ENCODE data around the gene TUBA1B.

Gene TUBA1B

GRCh38 chr12:49126852-49127763, 4.1 kb downstream of the TUBA1B start:
- DNase-seq (ENCODE audit: low read depth), result no peak

- DNase-seq (ENCODE audit: low read depth), result peak; percentile 57
These were observed 10.0 kb downstream of the TUBA1B start for GRCh38 chr12:49121047-49121696.

GRCh38 chr12:49111206-49111605, 20.0 kb downstream of the TUBA1B start:
- no peak for DNase-seq (ENCODE audit: low read depth)

DNA sequence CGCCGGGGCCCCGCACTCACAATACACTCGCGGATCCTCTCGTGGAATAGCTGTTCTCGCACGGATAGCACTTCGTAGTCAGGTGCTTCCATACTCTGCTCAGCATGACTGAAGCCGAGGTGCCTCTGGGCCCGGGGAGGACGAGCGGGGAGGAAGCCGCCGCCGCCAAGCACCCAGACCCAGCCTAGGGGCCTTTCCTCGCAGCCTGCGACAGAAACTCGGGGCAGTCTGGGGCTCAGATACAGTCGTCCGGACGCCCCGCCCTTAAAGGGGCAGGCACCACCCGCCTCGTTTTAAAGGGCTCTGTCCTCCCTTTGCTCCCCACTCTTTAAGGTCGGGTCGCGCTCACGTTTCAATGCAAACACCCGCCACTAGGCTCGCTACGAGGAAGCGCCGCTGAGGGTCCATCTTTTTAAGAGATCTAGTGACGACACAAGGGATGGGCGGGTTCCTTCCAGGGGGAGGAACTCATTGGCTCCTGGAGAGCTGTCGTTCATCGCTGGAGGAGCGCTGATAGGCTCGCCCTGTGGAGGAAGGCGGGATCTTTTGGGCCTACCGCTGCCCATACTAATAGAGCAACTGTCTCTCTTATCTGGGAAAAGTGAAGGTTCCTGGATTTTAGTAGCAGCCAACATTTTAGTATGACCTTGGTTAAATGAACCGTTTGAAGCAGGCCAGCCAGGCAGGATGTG, 20.6 kb downstream of the TUBA1B start, which contains the start of gene LMBR1L:
TSS of gene LMBR1L (minus strand) at position 384 of the 692 bp plus-strand sequence. CDS start at position 92, 292 bp downstream.
- DNase-seq (ENCODE audit: low read depth), result peak; percentile 99

- DNase-seq (ENCODE audit: low read depth), result no peak
These were observed 21.3 kb downstream of the TUBA1B start for GRCh38 chr12:49109641-49110463.

GRCh38 chr12:49108958-49109404, 22.2 kb downstream of the TUBA1B start:
- no peak for DNase-seq (ENCODE audit: low read depth)

DNA sequence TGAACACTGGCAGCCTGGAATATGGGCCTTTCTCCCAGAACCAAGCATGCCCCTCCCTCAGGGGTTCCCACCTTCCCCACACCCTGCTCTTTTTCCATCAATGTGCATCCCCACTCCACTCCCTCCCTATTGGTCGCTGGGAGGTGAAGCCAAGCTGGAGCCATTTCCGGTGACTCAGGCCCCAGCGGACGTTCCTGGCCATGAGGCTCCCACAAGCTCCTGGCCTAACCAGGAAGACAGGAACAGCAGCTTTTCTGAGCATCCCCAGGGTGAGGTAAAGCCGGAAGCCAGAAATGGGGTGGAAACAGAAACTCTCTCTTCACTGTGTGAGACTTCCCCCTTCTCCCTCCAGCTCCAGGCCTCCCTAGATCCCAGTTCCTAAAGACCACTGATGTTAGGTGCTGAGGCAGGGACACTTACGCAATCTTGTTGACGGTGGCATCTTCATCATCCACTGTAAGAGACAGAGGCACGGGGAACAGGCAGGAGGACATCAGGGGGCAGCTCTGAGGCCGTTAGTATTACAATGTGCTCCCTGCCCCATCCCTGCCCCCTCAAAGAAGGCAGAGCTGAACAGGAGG, 25.6 kb downstream of the TUBA1B start:
- DNase-seq (ENCODE audit: low read depth), result no peak

GRCh38 chr12:49104822-49105221, 26.4 kb downstream of the TUBA1B start:
- DNase-seq (ENCODE audit: low read depth), result no peak

GRCh38 chr12:49100380-49100779, 30.8 kb downstream of the TUBA1B start:
- no peak for DNase-seq (ENCODE audit: low read depth)

GRCh38 chr12:49098703-49099102, 32.5 kb downstream of the TUBA1B start:
- no peak for DNase-seq (ENCODE audit: low read depth)

DNA sequence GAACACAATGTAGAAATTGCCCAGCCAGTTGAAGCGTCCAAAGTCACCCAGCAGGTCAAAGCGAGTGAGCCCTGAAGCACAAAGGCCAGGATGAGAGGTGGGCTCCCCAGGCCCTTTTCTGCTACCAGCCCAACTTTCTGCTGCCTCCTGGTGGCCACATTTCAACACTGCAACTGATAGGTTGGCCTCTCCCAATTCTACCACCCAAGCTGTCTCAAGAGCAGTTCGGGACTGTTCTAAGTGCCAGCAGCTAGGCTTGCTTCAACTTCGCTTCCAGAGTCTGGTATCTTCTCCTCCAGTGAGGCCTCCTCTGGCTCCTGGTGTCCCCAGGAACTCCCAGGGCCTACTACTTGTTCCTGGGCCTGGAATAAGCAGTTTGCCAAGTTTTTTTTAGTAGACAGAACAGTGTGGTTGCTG, 33.2 kb downstream of the TUBA1B start:
- DNase-seq (ENCODE audit: low read depth), result no peak

DNA sequence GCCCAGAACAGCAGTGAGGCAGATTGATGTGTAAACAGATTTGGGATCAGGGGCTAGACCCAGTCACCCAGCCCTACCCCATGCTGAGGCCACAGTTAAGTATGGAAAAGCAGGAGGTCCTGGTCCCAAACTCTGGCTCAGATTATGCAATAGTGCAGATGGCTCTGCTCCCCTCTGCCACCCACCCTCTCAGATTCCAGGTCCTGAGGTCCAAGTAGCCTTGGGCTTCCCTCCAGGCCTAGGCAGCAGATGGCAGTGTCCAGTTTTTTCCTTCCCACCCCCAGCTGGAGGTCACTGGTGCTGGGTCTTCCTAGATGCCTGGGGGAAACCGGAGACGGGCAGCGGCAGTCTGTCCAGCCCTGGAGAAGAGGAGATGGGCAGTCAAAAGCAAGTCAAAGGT, 33.8 kb downstream of the TUBA1B start:
- DNase-seq (ENCODE audit: low read depth), result no peak

- no peak for DNase-seq (ENCODE audit: low read depth)
These were observed 36.2 kb downstream of the TUBA1B start for GRCh38 chr12:49094975-49095365.

GRCh38 chr12:49094160-49094974, 36.8 kb downstream of the TUBA1B start, which contains the start of gene DHH:
DHH (minus strand) TSS chr12:49094801; CDS start chr12:49094512, 289 bp downstream.
- DNase-seq (ENCODE audit: low read depth), result no peak

DNA sequence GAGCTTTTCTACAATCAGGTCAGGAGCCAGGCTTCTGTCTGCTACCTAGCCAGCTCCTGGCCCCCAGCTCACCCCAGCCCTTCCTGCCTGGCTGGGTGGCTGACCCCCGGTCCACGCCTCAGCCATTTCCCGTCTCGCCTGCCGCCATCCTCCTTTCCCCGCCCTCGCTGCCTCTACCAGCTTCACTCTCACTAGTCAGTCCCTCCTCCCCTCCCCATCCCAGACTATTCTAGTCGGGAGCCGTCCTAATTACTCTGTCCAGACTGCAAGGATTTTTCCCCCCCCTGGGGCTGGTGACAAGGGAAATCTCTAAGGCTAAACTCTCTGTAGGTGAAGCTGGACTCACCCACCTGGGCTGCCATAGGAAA, 37.4 kb downstream of the TUBA1B start:
- no peak for DNase-seq (ENCODE audit: low read depth)

GRCh38 chr12:49092816-49093406, 38.3 kb downstream of the TUBA1B start:
- DNase-seq (ENCODE audit: low read depth), result no peak

- DNase-seq (ENCODE audit: low read depth), result no peak
These were observed 38.9 kb downstream of the TUBA1B start for GRCh38 chr12:49092086-49092815.

- DNase-seq (ENCODE audit: low read depth), result no peak
These were observed 39.4 kb downstream of the TUBA1B start for GRCh38 chr12:49091836-49092085.

GRCh38 chr12:49091056-49091835, 39.9 kb downstream of the TUBA1B start:
- DNase-seq (ENCODE audit: low read depth), result no peak

Measured in stromal cell of bone marrow (primary cell).